ENCODE measurements around the gene MEF2D.

The MEF2D gene

GRCh38 chr1:156467385-156467784 lies 33.2 kb downstream of the MEF2D start:
- no peak for DNase-seq

GRCh38 chr1:156465747-156466365 lies 34.7 kb downstream of the MEF2D start:
- DNase-seq, result no peak

GRCh38 chr1:156464825-156465452 lies 35.6 kb downstream of the MEF2D start:
- no peak for DNase-seq

- no peak for DNase-seq
Measured at GRCh38 chr1:156464335-156464734, 36.2 kb downstream of the MEF2D start.

- DNase-seq, result no peak
Measured at GRCh38 chr1:156463874-156464273, 36.7 kb downstream of the MEF2D start.

- DNase-seq, result no peak
Measured at GRCh38 chr1:156462954-156463795, 37.4 kb downstream of the MEF2D start.

- no peak for DNase-seq
Measured at GRCh38 chr1:156461781-156462647, 38.6 kb downstream of the MEF2D start.

GRCh38 chr1:156461109-156461508 lies 39.5 kb downstream of the MEF2D start:
- DNase-seq, result no peak

GRCh38 chr1:156460525-156460924 lies 40.0 kb downstream of the MEF2D start:
- no peak for DNase-seq

GRCh38 chr1:156458181-156458503 lies 42.4 kb downstream of the MEF2D start:
- no peak for DNase-seq

GRCh38 chr1:156456625-156457465 lies 43.7 kb downstream of the MEF2D start:
- DNase-seq, result peak; percentile 99

- no peak for DNase-seq
Measured at GRCh38 chr1:156455362-156455761, 45.2 kb downstream of the MEF2D start.

- DNase-seq, result no peak
Measured at GRCh38 chr1:156452907-156453306, 47.7 kb downstream of the MEF2D start.

- DNase-seq, result no peak
Measured at GRCh38 chr1:156451505-156452160, 48.9 kb downstream of the MEF2D start.

GRCh38 chr1:156448134-156448967 lies 52.2 kb downstream of the MEF2D start:
- DNase-seq, result no peak

GRCh38 chr1:156445789-156446263 lies 54.7 kb downstream of the MEF2D start:
- DNase-seq, result peak; percentile 98

- peak; percentile 46 for DNase-seq
Measured at GRCh38 chr1:156444407-156445001, 56.1 kb downstream of the MEF2D start.

GRCh38 chr1:156443286-156443685 lies 57.3 kb downstream of the MEF2D start:
- DNase-seq, result no peak

GRCh38 chr1:156440654-156441437 lies 59.7 kb downstream of the MEF2D start:
- DNase-seq, result no peak

All from NCI-H510A treated with DMSO at 0.1 percent for 48 hours (cell line).